HepG2 (cell line): ENCODE measurements around the gene STK25. TPM values are rescaled to one million over a fixed set of nuclear protein-coding genes. Genes with fewer than 3 reads are reported as not detected.

Experiments used
- ARID2 ChIP-seq: sonication (generic); formaldehyde crosslinking; IDR thresholded peaks from 2 replicates; pipeline ENCODE4 v1.8.1; 2022; ENCODE audit warnings: mild to moderate bottlenecking, missing genetic modification reagents, borderline replicate concordance
- BRF2 ChIP-seq: sonication (generic); formaldehyde crosslinking; IDR thresholded peaks from 2 replicates; pipeline ENCODE4 v1.8.1; 2022; ENCODE audit warnings: mild to moderate bottlenecking, missing genetic modification reagents
- SRSF4 ChIP-seq: fragments of 200-400 bp; formaldehyde crosslinking; IDR thresholded peaks from one replicate; pipeline ENCODE4 v1.6.1; 2018; ENCODE audit warnings: mild to moderate bottlenecking, low read depth, low read length, moderate library complexity; ENCODE audit not compliant: poor library complexity, severe bottlenecking
- TRIM24 ChIP-seq: sonication (generic); formaldehyde crosslinking; IDR thresholded peaks from 2 replicates; pipeline ENCODE4 v1.8.0; 2022; ENCODE audit warnings: mild to moderate bottlenecking, missing genetic modification reagents
- ZBTB46 ChIP-seq: sonication (generic); formaldehyde crosslinking; IDR thresholded peaks from 2 replicates; pipeline ENCODE4 v1.4.0; 2020; ENCODE audit warnings: mild to moderate bottlenecking, missing genetic modification reagents, borderline replicate concordance
- ZGPAT ChIP-seq: IDR thresholded peaks from 2 replicates; pipeline ENCODE4 v1.6.1; 2016; ENCODE audit warnings: mild to moderate bottlenecking
- ZNF772 ChIP-seq: sonication (generic); formaldehyde crosslinking; IDR thresholded peaks from 2 replicates; pipeline ENCODE4 v1.5.0; 2020; ENCODE audit warnings: mild to moderate bottlenecking, missing genetic modification reagents
- ZSCAN25 ChIP-seq: sonication (generic); formaldehyde crosslinking; IDR thresholded peaks from 2 replicates; pipeline ENCODE4 v1.8.0; 2022; ENCODE audit warnings: mild to moderate bottlenecking, missing genetic modification reagents
- polyA plus RNA-seq, 8 experiments: library from polyadenylated mRNA; depleted of rRNA in 3 of 8; stranded (reverse) in 7 of 8; unstranded in 1 of 8; fragments of >200 nt; fragmentation: Illumina TruSeq in 4 of 8; extraction: Trizol in 4 of 8; gene quantifications; 2 replicates each; pipeline versions ENCODE4 v1.2.1 to v1.2.3, GENCODE V29; 2011 to 2016; ENCODE audit warnings: low read depth in 4 of 8, missing spikeins in 1 of 8, mixed read lengths in 1 of 8; ENCODE audit not compliant: insufficient read depth in 1 of 8
- total RNA-seq, 5 experiments: library from RNA; depleted of rRNA; stranded (reverse); fragments of >200 nt; fragmentation: Illumina TruSeq; extraction: Trizol; gene quantifications; 2 replicates each; pipeline ENCODE4 v1.2.3, GENCODE V29; 2016; ENCODE audit warnings: low read depth in 1 of 5
- TF ChIP-seq, protein P1 (sequence below): sonication (generic); formaldehyde crosslinking; IDR thresholded peaks from 2 replicates; pipeline ENCODE4 v1.9.0; 2022; ENCODE audit warnings: low read depth, missing genetic modification reagents
- TF ChIP-seq, protein P2 (sequence below), 2 experiments: sonication (generic) in 1 of 2; formaldehyde crosslinking in 1 of 2; IDR thresholded peaks; 2 replicates each; pipeline versions ENCODE4 v1.5.1 to v1.6.1; 2011 to 2020; ENCODE audit warnings: borderline replicate concordance in 1 of 2, low read depth in 1 of 2, low read length in 1 of 2, mild to moderate bottlenecking in 1 of 2, missing genetic modification reagents in 1 of 2, moderate library complexity in 1 of 2

The STK25 gene
- total and polyA plus RNA-seq, 2 of the 13 experiments (the other 11 are each of a cell fraction or from before 2014, with no cell fraction given) = 177 to 481 TPM

DNA sequence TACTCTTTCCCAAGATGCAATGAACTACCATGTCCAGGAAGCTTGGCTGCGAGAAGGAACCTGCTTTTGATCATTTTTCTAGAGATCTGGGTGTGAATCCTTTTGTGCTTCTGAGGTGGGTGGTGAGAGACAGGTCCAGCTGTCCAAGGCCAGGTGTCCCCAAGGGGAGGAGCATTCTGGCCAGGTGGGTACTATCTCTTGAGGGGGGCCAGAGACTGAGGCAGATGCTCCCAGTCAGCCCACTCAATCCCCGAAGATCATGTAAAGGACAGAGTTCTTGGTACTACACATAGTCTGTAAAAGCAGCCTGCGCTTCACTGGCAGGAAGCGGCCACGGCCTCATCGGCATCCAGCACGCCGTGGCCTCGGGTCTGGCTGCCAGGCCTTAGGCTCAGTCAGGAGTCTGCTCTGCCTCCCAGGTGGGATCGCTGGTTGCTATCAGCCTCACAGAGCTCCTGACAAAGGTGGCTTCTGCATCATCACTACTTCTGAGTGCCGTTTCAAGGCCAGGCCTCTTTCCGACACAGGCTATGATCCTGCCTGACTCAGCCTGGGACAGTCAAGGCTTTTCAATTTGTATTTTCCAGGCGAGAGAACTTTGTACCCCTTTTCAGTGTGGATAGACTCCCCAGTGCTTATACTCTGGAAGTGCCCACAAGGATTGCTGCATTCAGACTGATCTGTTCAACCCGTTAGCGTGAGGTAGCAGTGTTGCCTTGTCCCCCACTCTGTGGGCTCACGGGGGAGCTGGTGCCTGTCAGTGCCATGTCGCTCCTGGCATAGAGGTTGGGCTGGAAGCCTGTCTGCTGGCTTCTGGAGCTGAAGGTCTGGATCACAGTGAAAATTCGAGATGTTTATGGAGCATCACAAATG, 29.1 kb downstream of the STK25 start (continued):
- TF ChIP-seq, protein P1, sequence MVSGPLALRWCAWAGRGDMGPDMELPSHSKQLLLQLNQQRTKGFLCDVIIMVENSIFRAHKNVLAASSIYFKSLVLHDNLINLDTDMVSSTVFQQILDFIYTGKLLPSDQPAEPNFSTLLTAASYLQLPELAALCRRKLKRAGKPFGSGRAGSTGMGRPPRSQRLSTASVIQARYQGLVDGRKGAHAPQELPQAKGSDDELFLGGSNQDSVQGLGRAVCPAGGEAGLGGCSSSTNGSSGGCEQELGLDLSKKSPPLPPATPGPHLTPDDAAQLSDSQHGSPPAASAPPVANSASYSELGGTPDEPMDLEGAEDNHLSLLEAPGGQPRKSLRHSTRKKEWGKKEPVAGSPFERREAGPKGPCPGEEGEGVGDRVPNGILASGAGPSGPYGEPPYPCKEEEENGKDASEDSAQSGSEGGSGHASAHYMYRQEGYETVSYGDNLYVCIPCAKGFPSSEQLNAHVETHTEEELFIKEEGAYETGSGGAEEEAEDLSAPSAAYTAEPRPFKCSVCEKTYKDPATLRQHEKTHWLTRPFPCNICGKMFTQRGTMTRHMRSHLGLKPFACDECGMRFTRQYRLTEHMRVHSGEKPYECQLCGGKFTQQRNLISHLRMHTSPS (CRISPR knock-in tag) = peak; percentile 65; the same call in 1 of the 2 replicates
- TF ChIP-seq ZBTB46 (CRISPR knock-in tag) (no peak), ZGPAT (CRISPR knock-in tag) (peak; percentile 55), ZNF772 (CRISPR knock-in tag) (no peak), ARID2 (CRISPR knock-in tag) (no peak), ZSCAN25 (CRISPR knock-in tag) (0 out of 2 replicates have a peak, but pooled peaks have one; percentile 17), SRSF4 (no peak), TRIM24 (CRISPR knock-in tag) (no peak), BRF2 (0 out of 2 replicates have a peak, but pooled peaks have one; percentile 9)
- TF ChIP-seq, protein P2, sequence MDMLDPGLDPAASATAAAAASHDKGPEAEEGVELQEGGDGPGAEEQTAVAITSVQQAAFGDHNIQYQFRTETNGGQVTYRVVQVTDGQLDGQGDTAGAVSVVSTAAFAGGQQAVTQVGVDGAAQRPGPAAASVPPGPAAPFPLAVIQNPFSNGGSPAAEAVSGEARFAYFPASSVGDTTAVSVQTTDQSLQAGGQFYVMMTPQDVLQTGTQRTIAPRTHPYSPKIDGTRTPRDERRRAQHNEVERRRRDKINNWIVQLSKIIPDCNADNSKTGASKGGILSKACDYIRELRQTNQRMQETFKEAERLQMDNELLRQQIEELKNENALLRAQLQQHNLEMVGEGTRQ (IDR thresholded peaks at IDR 0.05; ENCODE audit: low read depth, low read length) = no peak
- TF ChIP-seq, protein P2 (CRISPR knock-in tag; IDR thresholded peaks at IDR 0.05; ENCODE audit: borderline replicate concordance) = no peak
